Endothelial cell of umbilical vein (primary cell): Measurements from ENCODE around the gene SSH2. TPM values are rescaled to one million over a fixed set of nuclear protein-coding genes. Genes with fewer than 3 reads are reported as not detected.

Experiments
- BruUV-seq: library from RNA; stranded (reverse); fragments of 400-500 nt; replicated peaks from 2 replicates; lab custom pipeline; 2021; lab: Mats Ljungman, UMichigan
- CTCF ChIA-PET: fragments of 300-600, 350-600 bp; sonication (Branson Sonifier 250); formaldehyde crosslinking; loops from one replicate; lab custom pipeline; 2021; ENCODE audit warnings: antibody characterized with exemption, inconsistent platforms; lab: Charles Lee
- POLR2A ChIA-PET: fragments of 300-600, 350-600 bp; sonication (Branson Sonifier 250); formaldehyde crosslinking; loops from one replicate; lab custom pipeline; 2021; ENCODE audit warnings: antibody characterized with exemption, inconsistent platforms; lab: Charles Lee
- DNase-seq: peaks from one replicate; pipeline ENCODE4 v3.0.0-alpha.2; 2011; ENCODE audit warnings: low read depth, low spot score
- FAIRE-seq: peaks from 2 replicates; lab custom pipeline; 2011; peaks lifted over from hg19 to GRCh38; lab: Jason Lieb, UNC
- H2AFZ ChIP-seq: 2 replicates; pipeline ENCODE4 v1.6.0; 2012; ENCODE audit warnings: low read depth, low read length, control low read depth, inconsistent platforms
- H3K27ac ChIP-seq: 2 replicates; pipeline ENCODE4 v1.5.1; 2011; ENCODE audit warnings: low read depth, mild to moderate bottlenecking, control low read depth, low read length, moderate library complexity; ENCODE audit not compliant: insufficient read depth
- H3K27me3 ChIP-seq, 2 experiments: 2 replicates each; pipeline versions ENCODE4 v1.6.0 to v1.6.1; 2011; ENCODE audit warnings: low read length in 2 of 2, mixed read lengths in 1 of 2; ENCODE audit not compliant: control insufficient read depth in 2 of 2, insufficient read depth in 2 of 2
- H3K36me3 ChIP-seq, 2 experiments: 2 replicates in 1 of 2; 3 replicates in 1 of 2; pipeline ENCODE4 v1.5.1; 2011; ENCODE audit warnings: low read length in 2 of 2, mild to moderate bottlenecking in 1 of 2, moderate library complexity in 1 of 2; ENCODE audit not compliant: control insufficient read depth in 2 of 2, insufficient read depth in 2 of 2; ENCODE audit errors: extremely low read depth in 1 of 2
- H3K4me1 ChIP-seq: 3 replicates; pipeline ENCODE4 v1.5.1; 2011; ENCODE audit warnings: mild to moderate bottlenecking, low read length; ENCODE audit not compliant: control insufficient read depth, insufficient read depth; ENCODE audit errors: extremely low read depth
- H3K4me2 ChIP-seq: 2 replicates; pipeline ENCODE4 v1.6.1; 2011; ENCODE audit warnings: low read length, control low read depth, mixed read lengths; ENCODE audit not compliant: insufficient read depth
- H3K4me3 ChIP-seq, 3 experiments: fragments of 200-600 bp in 1 of 3; sonication (generic), shearing (Covaris generic) in 1 of 3; replicated peaks in 1 of 3; 2 replicates each; pipeline ENCODE4 v1.5.1; 2011 to 2016; ENCODE audit warnings: control low read depth in 3 of 3, low read length in 3 of 3, mild to moderate bottlenecking in 2 of 3, inconsistent platforms in 1 of 3, low read depth in 1 of 3, moderate library complexity in 1 of 3; ENCODE audit not compliant: insufficient read depth in 1 of 3
- H3K79me2 ChIP-seq: 2 replicates; pipeline ENCODE4 v1.6.0; 2012; ENCODE audit warnings: low read length, inconsistent platforms; ENCODE audit not compliant: control insufficient read depth, insufficient read depth
- H3K9ac ChIP-seq: replicated peaks from 2 replicates; pipeline ENCODE3; 2011; ENCODE audit warnings: low read length, control low read depth; ENCODE audit not compliant: insufficient read depth; ENCODE audit errors: extremely low read depth
- H3K9me1 ChIP-seq: replicated peaks from 3 replicates; pipeline ENCODE4 v1.6.0; 2011; ENCODE audit warnings: mild to moderate bottlenecking, low read length; ENCODE audit not compliant: control insufficient read depth, insufficient read depth; ENCODE audit errors: extremely low read depth
- H3K9me3 ChIP-seq: replicated peaks from 2 replicates; pipeline ENCODE4 v1.5.1; 2012; ENCODE audit warnings: low read length, inconsistent platforms; ENCODE audit not compliant: control insufficient read depth, insufficient read depth
- H4K20me1 ChIP-seq: replicated peaks from 2 replicates; pipeline ENCODE3; 2011; ENCODE audit warnings: mild to moderate bottlenecking, low read length; ENCODE audit not compliant: control insufficient read depth, insufficient read depth; ENCODE audit errors: extremely low read depth
- CTCF ChIP-seq, 2 donors: IDR thresholded peaks; 1 replicate in 1 of 2; 2 replicates in 1 of 2; pipeline ENCODE4 v1.5.1; 2011; ENCODE audit warnings: low read length in 2 of 2, mild to moderate bottlenecking in 2 of 2, moderate library complexity in 2 of 2, control low read depth in 1 of 2, inconsistent platforms in 1 of 2, low read depth in 1 of 2; ENCODE audit not compliant: insufficient read depth in 1 of 2; ENCODE audit errors: extremely low read depth in 1 of 2
- EZH2 ChIP-seq: IDR thresholded peaks from 2 replicates; pipeline ENCODE4 v1.6.1; 2012; ENCODE audit warnings: borderline replicate concordance, low read depth, mild to moderate bottlenecking, moderate library complexity, low read length, inconsistent platforms; ENCODE audit not compliant: severe bottlenecking
- FOS ChIP-seq: IDR thresholded peaks from 2 replicates; pipeline ENCODE4 v1.6.1; 2011; ENCODE audit warnings: mild to moderate bottlenecking, low read length, moderate library complexity, borderline replicate concordance; ENCODE audit not compliant: insufficient read depth
- GATA2 ChIP-seq: IDR thresholded peaks from 2 replicates; pipeline ENCODE4 v1.7.0; 2011; ENCODE audit warnings: low read depth, mild to moderate bottlenecking, moderate library complexity, mixed read lengths, low read length; ENCODE audit not compliant: insufficient read length, insufficient read depth
- JUN ChIP-seq: IDR thresholded peaks from 2 replicates; pipeline ENCODE4 v1.6.1; 2011; ENCODE audit warnings: borderline replicate concordance, low read depth; ENCODE audit not compliant: insufficient read length, insufficient read depth
- MAX ChIP-seq: IDR thresholded peaks from 2 replicates; pipeline ENCODE4 v1.6.1; 2011; ENCODE audit not compliant: insufficient read depth, insufficient read length
- MYC ChIP-seq: IDR thresholded peaks from one replicate; pipeline ENCODE4 v1.6.1; 2011; ENCODE audit warnings: mild to moderate bottlenecking, low read depth, low read length
- POLR2A ChIP-seq: IDR thresholded peaks from 2 replicates; pipeline ENCODE4 v1.6.1; 2012; ENCODE audit warnings: low read depth, mild to moderate bottlenecking, control low read depth, low read length
- POLR2AphosphoS5 ChIP-seq: IDR thresholded peaks from 2 replicates; pipeline ENCODE4 v1.6.1; 2012; ENCODE audit warnings: low read depth, mild to moderate bottlenecking, control low read depth, low read length, moderate library complexity; ENCODE audit not compliant: insufficient read depth
- dilution Hi-C: fragments of 300-500 bp; cut with MboI; formaldehyde crosslinking; loops from one replicate; pipeline ENCODE4 v1.15.0; 2019; ENCODE audit warnings: low sequenced_read_pairs; ENCODE audit not compliant: extremely low pct_ligation_motif_present
- intact Hi-C: fragments of 100-400 bp; cut with micrococcal nuclease; formaldehyde crosslinking; loops from one replicate; pipeline ENCODE4 v1.10.0; 2022
- polyA plus RNA-seq, 4 experiments: library from polyadenylated mRNA; depleted of rRNA in 3 of 4; stranded (reverse) in 3 of 4; unstranded in 1 of 4; fragments of >200 nt; gene quantifications; 2 replicates each; pipeline versions ENCODE4 v1.2.1 to v1.2.3, GENCODE V29; 2011 to 2012; ENCODE audit warnings: missing spikeins in 1 of 4
- total RNA-seq: library from RNA; stranded (reverse); gene quantifications from 2 replicates; pipeline ENCODE4 v1.2.3, GENCODE V29; 2021

The SSH2 gene
- total and polyA plus RNA-seq, 2 donors (not counting 3 experiments of a cell fraction or from before 2014, with no cell fraction given), result 24.6 to 60.9 TPM

- ChIA-PET CTCF (interaction anchor here (2.9 kb wide), 1 partner anchor 8 kb away, joined by 15 read pairs; no protein-coding TSS in a partner anchor), POLR2A (no interaction called here)
- Histone ChIP-seq H3K4me2 (no peak overlapping the region), H2AFZ (no peak overlapping the region), H3K9me3 (no peaks in the 10 kb centered on the region), H3K4me1 (peaks cover 9% of the 10 kb centered on the region), H3K4me3 (no peak overlapping the region), H3K36me3 (peaks cover 0 to 4% of the 10 kb centered on the region in 2 experiments), H3K79me2 (no peaks in the 10 kb centered on the region), H3K9me1 (no peaks in the 10 kb centered on the region), H3K27me3 (no peaks in the 10 kb centered on the region), H4K20me1 (no peaks in the 10 kb centered on the region), H3K9ac (no peak overlapping the region), H3K27ac (no peak overlapping the region)
- dilution Hi-C loops, result no loop called here
- no TSS peak for BruUV-seq
- intact Hi-C loops, result no loop called here
- TF ChIP-seq POLR2AphosphoS5 (no peak), EZH2 (no peak), MYC (no peak), GATA2 (no peak), POLR2A (no peak), CTCF (IDR thresholded peaks at IDR 0.05; ENCODE audit: extremely low read depth in 1 of 2, insufficient read depth in 1 of 2, low read depth in 1 of 2, low read length in 2 of 2) (no peak), MAX (no peak), JUN (no peak), FOS (no peak)
- FAIRE-seq (no peak), DNase-seq (no peak)
These were observed 321.0 kb downstream of the SSH2 start for GRCh38 chr17:29608986-29609385.
